Liver (tissue), 3 donors: ENCODE measurements around the gene IFT27.

ENCODE experiments used
- CTCF ChIP-seq: fragments of 150-350 bp; IDR thresholded peaks from 2 replicates; pipeline ENCODE4 v1.5.1; 2017; ENCODE audit warnings: improper control_type of control experiment, low read depth, low read length; ENCODE audit not compliant: missing input control
- FOXA1 ChIP-seq: IDR thresholded peaks from 2 replicates; pipeline ENCODE4 v1.6.1; 2016; ENCODE audit warnings: antibody characterized with exemption
- HNF4A ChIP-seq, 2 donors: conservative IDR thresholded peaks; 2 replicates each; pipeline ENCODE4 v1.6.1; 2016; ENCODE audit warnings: antibody characterized with exemption in 2 of 2, mild to moderate bottlenecking in 2 of 2
- MAX ChIP-seq: IDR thresholded peaks from 2 replicates; pipeline ENCODE4 v1.6.1; 2016; ENCODE audit warnings: antibody characterized with exemption
- RAD21 ChIP-seq, 2 donors: IDR thresholded peaks; 2 replicates each; pipeline ENCODE4 v1.6.1; 2016; ENCODE audit warnings: antibody characterized with exemption in 2 of 2, mild to moderate bottlenecking in 2 of 2
- SP1 ChIP-seq: IDR thresholded peaks from 2 replicates; pipeline ENCODE4 v1.6.1; 2018; ENCODE audit warnings: antibody characterized with exemption, mild to moderate bottlenecking
- TAF1 ChIP-seq: conservative IDR thresholded peaks from 2 replicates; pipeline ENCODE4 v1.6.1; 2016; ENCODE audit warnings: antibody characterized with exemption, mild to moderate bottlenecking
- YY1 ChIP-seq: IDR thresholded peaks from 2 replicates; pipeline ENCODE4 v1.6.1; 2016; ENCODE audit warnings: antibody characterized with exemption, mild to moderate bottlenecking
- ZBTB33 ChIP-seq: IDR thresholded peaks from 2 replicates; pipeline ENCODE4 v1.6.1; 2016; ENCODE audit warnings: antibody characterized with exemption
- donor health status: healthy.
- donor health status: healthy.

- TF ChIP-seq CTCF (no peak), SP1 (no peak), RAD21 (IDR thresholded peaks at IDR 0.05) (no peak), ZBTB33 (no peak), FOXA1 (no peak), YY1 (no peak), TAF1 (no peak), MAX (no peak), HNF4A (conservative IDR thresholded peaks at IDR 0.05) (no peak)
These were observed 7.8 kb upstream of the IFT27 start for GRCh38 chr22:36783743-36784142.
